ENCODE data around the gene RAB11FIP4. TPM values are rescaled to one million over a fixed set of nuclear protein-coding genes. Genes with fewer than 3 reads are reported as not detected.

Gene RAB11FIP4
- polyA plus RNA-seq, 1 of the 3 experiments (the other 2 are of a cell fraction), result 9.4 TPM

GRCh38 chr17:31453896-31454295, 62.4 kb downstream of the RAB11FIP4 start:
- Histone ChIP-seq H3K9me3 (no peaks in the 10 kb centered on the region), H4K20me1 (ENCODE audit: insufficient read depth) (no peaks in the 10 kb centered on the region), H3K9me2 (no peaks in the 10 kb centered on the region), H3K27me3 (ENCODE audit: insufficient read depth) (no peaks in the 10 kb centered on the region), H3K9ac (no peak overlapping the region), H3F3A (replicated peaks; ENCODE audit: insufficient read depth) (no peaks in the 10 kb centered on the region), H3K4me1 (ENCODE audit: control insufficient read depth in 1 of 2, insufficient read depth in 2 of 2, low read depth in 1 of 2, low read length in 1 of 2) (no peaks in the 10 kb centered on the region; a peak in 1 of 4 replicates), H2AFZ (ENCODE audit: low read depth) (no peak overlapping the region), H3K4me2 (no peak overlapping the region), H3K27ac (ENCODE audit: low read depth in 2 of 2, low read length in 1 of 2) (no peak overlapping the region), H3K79me2 (ENCODE audit: insufficient read depth) (no peaks in the 10 kb centered on the region), H3K4me3 (ENCODE audit: low read depth in 2 of 2, low read length in 1 of 2) (no peak overlapping the region), H3K36me3 (replicated peaks in 1 of 2; ENCODE audit: control insufficient read depth in 1 of 2, insufficient read depth in 2 of 2, low read length in 1 of 2) (no peaks in the 10 kb centered on the region)
- CTCF ChIA-PET, result no interaction called here
- no peak for DNase-seq
- 88% methylated on average over 2 of the region's 2 CpGs for WGBS (ENCODE audit: low lambda C conversion rate)
- POLR2A ChIA-PET, result no interaction called here
- TF ChIP-seq ZBTB33 (IDR thresholded peaks at IDR 0.05; ENCODE audit: borderline replicate concordance, low read depth) (no peak), EZH2phosphoT487 (IDR thresholded peaks at IDR 0.05; ENCODE audit: borderline replicate concordance, low read depth) (no peak), USF1 (IDR thresholded peaks at IDR 0.05; ENCODE audit: borderline replicate concordance, low read depth) (no peak), RAD21 (IDR thresholded peaks at IDR 0.05; ENCODE audit: low read length) (no peak), CHD2 (IDR thresholded peaks at IDR 0.05; ENCODE audit: low read length, partially characterized antibody) (no peak), IRF3 (IDR thresholded peaks at IDR 0.05; ENCODE audit: low read depth, low read length) (no peak), POLR2AphosphoS5 (IDR thresholded peaks at IDR 0.05; ENCODE audit: low read depth, low read length) (no peak), CTCF (IDR thresholded peaks at IDR 0.05) (no peak), REST (IDR thresholded peaks at IDR 0.05; ENCODE audit: low read depth, low read length) (no peak), ELF1 (IDR thresholded peaks at IDR 0.05) (no peak), TAF1 (IDR thresholded peaks at IDR 0.05; ENCODE audit: borderline replicate concordance, low read depth, low read length) (no peak), FOXM1 (IDR thresholded peaks at IDR 0.05; ENCODE audit: low read depth) (no peak), MEF2A (IDR thresholded peaks at IDR 0.05; ENCODE audit: borderline replicate concordance, low read depth) (no peak), JUND (IDR thresholded peaks at IDR 0.05) (no peak), PBX3 (IDR thresholded peaks at IDR 0.05) (no peak), TCF12 (IDR thresholded peaks at IDR 0.05) (no peak), FOSL2 (IDR thresholded peaks at IDR 0.05; ENCODE audit: borderline replicate concordance, low read depth) (no peak), MXI1 (IDR thresholded peaks at IDR 0.05; ENCODE audit: low read depth, low read length) (no peak)
